ENCODE data around the gene SULT2B1. TPM values are rescaled to one million over a fixed set of nuclear protein-coding genes. Genes with fewer than 3 reads are reported as not detected.

Gene SULT2B1
- total RNA-seq, 1 donor from 2014 or later = 0.74 TPM

GRCh38 chr19:48624791-48625723 lies 73.1 kb downstream of the SULT2B1 start:
- H3K27ac Mint-ChIP-seq = peak overlapping the region; percentile 79
- H3K36me3 Mint-ChIP-seq = no peaks in the 10 kb centered on the region
- H3K4me1 Mint-ChIP-seq = peaks cover 34% of the 10 kb centered on the region
- no peaks in the 10 kb centered on the region for H3K9me3 Mint-ChIP-seq
- no peak for DNase-seq (ENCODE audit: low spot score in 2 of 2, unreplicated experiment in 2 of 2)
- TF ChIP-seq CTCF (IDR thresholded peaks at IDR 0.05; ENCODE audit: unreplicated experiment) = no peak
- H3K4me3 Mint-ChIP-seq = peak overlapping the region; percentile 76
- no peaks in the 10 kb centered on the region for H3K27me3 Mint-ChIP-seq (ENCODE audit: low read depth)

GRCh38 chr19:48625891-48626327 lies 73.9 kb downstream of the SULT2B1 start:
- H3K4me1 Mint-ChIP-seq = peaks cover 42% of the 10 kb centered on the region
- H3K4me3 Mint-ChIP-seq = no peak overlapping the region
- H3K9me3 Mint-ChIP-seq = no peaks in the 10 kb centered on the region
- H3K36me3 Mint-ChIP-seq = no peaks in the 10 kb centered on the region
- no peaks in the 10 kb centered on the region for H3K27me3 Mint-ChIP-seq (ENCODE audit: low read depth)
- DNase-seq (ENCODE audit: low spot score in 2 of 2, unreplicated experiment in 2 of 2) = no peak
- no peak for TF ChIP-seq CTCF (IDR thresholded peaks at IDR 0.05; ENCODE audit: unreplicated experiment)
- H3K27ac Mint-ChIP-seq = no peak overlapping the region

- no peak for DNase-seq (ENCODE audit: low spot score in 2 of 2, unreplicated experiment in 2 of 2)
- no peaks in the 10 kb centered on the region for H3K9me3 Mint-ChIP-seq
- H3K4me3 Mint-ChIP-seq = no peak overlapping the region
- H3K27me3 Mint-ChIP-seq (ENCODE audit: low read depth) = no peaks in the 10 kb centered on the region
- H3K4me1 Mint-ChIP-seq = peaks cover 37% of the 10 kb centered on the region
- no peaks in the 10 kb centered on the region for H3K36me3 Mint-ChIP-seq
- no peak overlapping the region for H3K27ac Mint-ChIP-seq
- TF ChIP-seq CTCF (IDR thresholded peaks at IDR 0.05; ENCODE audit: unreplicated experiment) = no peak
Observed at GRCh38 chr19:48627201-48627864, 75.4 kb downstream of the SULT2B1 start.

- no peak for DNase-seq (ENCODE audit: low spot score in 2 of 2, unreplicated experiment in 2 of 2)
- no peak overlapping the region for H3K4me3 Mint-ChIP-seq
- peaks cover 3% of the 10 kb centered on the region for H3K36me3 Mint-ChIP-seq
- no peak for TF ChIP-seq CTCF (IDR thresholded peaks at IDR 0.05; ENCODE audit: unreplicated experiment)
- H3K27me3 Mint-ChIP-seq (ENCODE audit: low read depth) = no peaks in the 10 kb centered on the region
- H3K27ac Mint-ChIP-seq = no peak overlapping the region
- H3K9me3 Mint-ChIP-seq = no peaks in the 10 kb centered on the region
- H3K4me1 Mint-ChIP-seq = peaks cover 35% of the 10 kb centered on the region
Observed at GRCh38 chr19:48627865-48628314, 75.9 kb downstream of the SULT2B1 start.

GRCh38 chr19:48628486-48629296 lies 76.7 kb downstream of the SULT2B1 start:
- Mint-ChIP-seq H3K4me3 (no peak overlapping the region), H3K36me3 (peaks cover 3% of the 10 kb centered on the region), H3K4me1 (peaks cover 30% of the 10 kb centered on the region), H3K27me3 (ENCODE audit: low read depth) (no peaks in the 10 kb centered on the region), H3K9me3 (no peaks in the 10 kb centered on the region), H3K27ac (no peak overlapping the region)
- TF ChIP-seq CTCF (IDR thresholded peaks at IDR 0.05; ENCODE audit: unreplicated experiment) = no peak
- DNase-seq (ENCODE audit: low spot score in 2 of 2, unreplicated experiment in 2 of 2) = no peak
